HepG2 (cell line): ENCODE measurements around the gene PACS2. TPM values are rescaled to one million over a fixed set of nuclear protein-coding genes. Genes with fewer than 3 reads are reported as not detected.

Experiments used
- ATAC-seq: fragments of 200-7000 bp; cut with Tn5 transposase; 3 replicates; pipeline ENCODE4 v1.9.1; 2020; ENCODE audit warnings: mild to moderate bottlenecking, moderate library complexity
- BruUV-seq: library from RNA; stranded (reverse); fragments of 400-500 nt; replicated peaks from 2 replicates; lab custom pipeline; 2021; lab: Mats Ljungman, UMichigan
- CTCF ChIA-PET: fragments of 300-600 bp; formaldehyde crosslinking; extraction: SDS; loops from one replicate; lab custom pipeline; 2021; ENCODE audit warnings: low total read pairs, inconsistent platforms, low intra/inter-chr PET ratio; lab: Yijun Ruan, JAX
- POLR2A ChIA-PET: fragments of 350-600 bp; sonication (Branson Sonifier 250); formaldehyde crosslinking; loops from one replicate; lab custom pipeline; 2020; ENCODE audit warnings: antibody characterized with exemption, inconsistent platforms; lab: Yijun Ruan, JAX
- DNase-seq: peaks from one replicate; pipeline ENCODE4 v3.0.0-alpha.2; 2015; ENCODE audit warnings: low spot score
- FAIRE-seq: peaks from 3 replicates; lab custom pipeline; 2011; peaks lifted over from hg19 to GRCh38; lab: Jason Lieb, UNC
- H2AFZ ChIP-seq: one replicate; pipeline ENCODE4 v1.6.1; 2011; ENCODE audit warnings: low read length, inconsistent platforms
- H3K27ac ChIP-seq: fragments of 300-600 bp; 3 replicates; pipeline ENCODE4 v1.8.0; 2011; ENCODE audit warnings: mixed run types, mild to moderate bottlenecking, mixed read lengths, low read length, inconsistent platforms; ENCODE audit not compliant: insufficient read depth; ENCODE audit errors: extremely low read length
- H3K27me3 ChIP-seq, 2 experiments: fragments of 200-600 bp in 1 of 2; 2 replicates in 1 of 2; 3 replicates in 1 of 2; pipeline versions ENCODE4 v1.6.0 to v1.8.0; 2011; ENCODE audit warnings: low read length in 2 of 2, mild to moderate bottlenecking in 2 of 2, moderate library complexity in 2 of 2, inconsistent platforms in 1 of 2; ENCODE audit not compliant: insufficient read depth in 2 of 2, control insufficient read depth in 1 of 2
- H3K36me3 ChIP-seq, 2 experiments: fragments of 200-600 bp in 1 of 2; replicated peaks in 1 of 2; 2 replicates in 1 of 2; 3 replicates in 1 of 2; pipeline versions ENCODE4 v1.5.1 to v1.8.0; 2011; ENCODE audit warnings: low read length in 2 of 2, inconsistent platforms in 1 of 2; ENCODE audit not compliant: insufficient read depth in 2 of 2, control insufficient read depth in 1 of 2
- H3K4me1 ChIP-seq: 2 replicates; pipeline ENCODE4 v1.5.1; 2012; ENCODE audit warnings: low read length, inconsistent platforms; ENCODE audit not compliant: insufficient read depth
- H3K4me2 ChIP-seq: 2 replicates; pipeline ENCODE4 v1.6.0; 2011; ENCODE audit warnings: low read depth, low read length, inconsistent platforms
- H3K4me3 ChIP-seq, 3 experiments: fragments of 200-600 bp in 1 of 3; sonication (generic), shearing (Covaris generic) in 1 of 3; replicated peaks in 1 of 3; 2 replicates each; pipeline ENCODE4 v1.5.1; 2011 to 2016; ENCODE audit warnings: low read length in 3 of 3, inconsistent platforms in 2 of 3, low read depth in 2 of 3, mild to moderate bottlenecking in 2 of 3, control low read depth in 1 of 3, mixed read lengths in 1 of 3; ENCODE audit not compliant: insufficient read depth in 1 of 3
- H3K79me2 ChIP-seq: one replicate; pipeline ENCODE4 v1.6.1; 2011; ENCODE audit warnings: low read length, inconsistent platforms; ENCODE audit not compliant: insufficient read depth
- H3K9ac ChIP-seq: 2 replicates; pipeline ENCODE4 v1.6.0; 2011; ENCODE audit warnings: mild to moderate bottlenecking, low read depth, low read length, inconsistent platforms; ENCODE audit not compliant: insufficient read depth
- H3K9me3 ChIP-seq: 2 replicates; pipeline ENCODE4 v1.5.1; 2012; ENCODE audit warnings: mild to moderate bottlenecking, low read length
- H4K20me1 ChIP-seq: 2 replicates; pipeline ENCODE4 v1.6.0; 2011; ENCODE audit warnings: inconsistent platforms, mild to moderate bottlenecking, low read length, moderate library complexity; ENCODE audit not compliant: insufficient read depth
- ADNP ChIP-seq: sonication (generic); formaldehyde crosslinking; IDR thresholded peaks from 2 replicates; pipeline ENCODE4 v1.4.0; 2020; ENCODE audit warnings: missing genetic modification reagents
- GATAD2A ChIP-seq: IDR thresholded peaks from 2 replicates; pipeline ENCODE4 v1.6.1; 2016
- HNF1A ChIP-seq, 2 experiments: sonication (generic) in 1 of 2; formaldehyde crosslinking in 1 of 2; IDR thresholded peaks; 2 replicates each; pipeline versions ENCODE4 v1.4.0 to v1.6.1; 2016 to 2020; ENCODE audit warnings: borderline replicate concordance in 1 of 2, low read depth in 1 of 2, mild to moderate bottlenecking in 1 of 2, missing genetic modification reagents in 1 of 2
- POGZ ChIP-seq: sonication (generic); formaldehyde crosslinking; IDR thresholded peaks from 2 replicates; pipeline ENCODE4 v1.4.0; 2020; ENCODE audit warnings: mild to moderate bottlenecking, missing genetic modification reagents
- SNRNP70 ChIP-seq: fragments of 200-400 bp; formaldehyde crosslinking; IDR thresholded peaks from 2 replicates; pipeline ENCODE4 v1.6.1; 2017; ENCODE audit warnings: mild to moderate bottlenecking, low read depth, low read length, moderate library complexity
- ZSCAN12 ChIP-seq: sonication (generic); formaldehyde crosslinking; IDR thresholded peaks from 2 replicates; pipeline ENCODE4 v1.9.0; 2021; ENCODE audit warnings: mild to moderate bottlenecking, missing genetic modification reagents
- WGBS: methylation state at CpG from one replicate; pipeline ENCODE4 v1.1.6; 2017; ENCODE audit warnings: low lambda C conversion rate; 5-methylcytosine and 5-hydroxymethylcytosine counted together
- in situ Hi-C: cut with HindIII; loops from 2 replicates; pipeline ENCODE4 v1.10.0; 2017; ENCODE audit warnings: low pct_unique_long_range_greater_than_20kb; ENCODE audit not compliant: extremely low pct_ligation_motif_present
- intact Hi-C: fragments of 100-400 bp; cut with micrococcal nuclease; formaldehyde crosslinking; loops from one replicate; pipeline ENCODE4 v1.10.0; 2022; ENCODE audit not compliant: unreplicated experiment
- polyA plus RNA-seq, 8 experiments: library from polyadenylated mRNA; depleted of rRNA in 3 of 8; stranded (reverse) in 7 of 8; unstranded in 1 of 8; fragments of >200 nt; fragmentation: Illumina TruSeq in 4 of 8; extraction: Trizol in 4 of 8; gene quantifications; 2 replicates each; pipeline versions ENCODE4 v1.2.1 to v1.2.3, GENCODE V29; 2011 to 2016; ENCODE audit warnings: low read depth in 4 of 8, missing spikeins in 1 of 8, mixed read lengths in 1 of 8; ENCODE audit not compliant: insufficient read depth in 1 of 8
- total RNA-seq, 5 experiments: library from RNA; depleted of rRNA; stranded (reverse); fragments of >200 nt; fragmentation: Illumina TruSeq; extraction: Trizol; gene quantifications; 2 replicates each; pipeline ENCODE4 v1.2.3, GENCODE V29; 2016; ENCODE audit warnings: low read depth in 1 of 5

Gene PACS2
- total and polyA plus RNA-seq, 2 of the 13 experiments (the other 11 are each of a cell fraction or from before 2014, with no cell fraction given) = 23.6 to 27.6 TPM

GRCh38 chr14:105440992-105441391 is 126.4 kb downstream of the PACS2 start (continued):
- TF ChIP-seq HNF1A (IDR thresholded peaks at IDR 0.05; ENCODE audit: low read depth) = no peak
- no peak for TF ChIP-seq HNF1A (CRISPR knock-in tag; IDR thresholded peaks at IDR 0.05; ENCODE audit: borderline replicate concordance)
- TF ChIP-seq GATAD2A (CRISPR knock-in tag) = no peak
- no peak for TF ChIP-seq ZSCAN12 (CRISPR knock-in tag)

- no peak overlapping the region for H3K27ac ChIP-seq
- CTCF ChIA-PET = no interaction called here
- POLR2A ChIA-PET = no interaction called here
- DNase-seq (no peak), FAIRE-seq (no peak), ATAC-seq (no peak)
- 86% methylated on average over 10 of the region's 17 CpGs for WGBS
- TF ChIP-seq POGZ (CRISPR knock-in tag) (no peak), SNRNP70 (no peak), ADNP (CRISPR knock-in tag) (no peak)
- H3K4me3 ChIP-seq = no peak overlapping the region
- intact Hi-C loops (no loop called here), in situ Hi-C loops (no loop called here)
- H3K36me3 ChIP-seq = peaks cover 10 to 33% of the 10 kb centered on the region in 2 experiments
- BruUV-seq = TSS peak; percentile 38
- no peak overlapping the region for H2AFZ ChIP-seq
- peaks cover 10% of the 10 kb centered on the region for H3K79me2 ChIP-seq
- H4K20me1 ChIP-seq = no peaks in the 10 kb centered on the region
- H3K9ac ChIP-seq = no peak overlapping the region
- H3K4me1 ChIP-seq = peaks cover 13% of the 10 kb centered on the region
- no peaks in the 10 kb centered on the region for H3K9me3 ChIP-seq
- H3K4me2 ChIP-seq = no peak overlapping the region
- no peaks in the 10 kb centered on the region for H3K27me3 ChIP-seq
Observed at GRCh38 chr14:105442125-105442524, 127.6 kb downstream of the PACS2 start.
